GM15510 (cell line): ENCODE data around the gene CHD6.

Experiments
- POLR2A ChIP-seq: IDR thresholded peaks from 3 replicates; pipeline ENCODE4 v1.6.1; 2011; ENCODE audit warnings: borderline replicate concordance; ENCODE audit not compliant: insufficient read length; ENCODE audit errors: extremely low read depth

The CHD6 gene

GRCh38 chr20:41457173-41457857 lies 160.9 kb downstream of the CHD6 start:
- no peak for TF ChIP-seq POLR2A

GRCh38 chr20:41456351-41456750 lies 161.8 kb downstream of the CHD6 start:
- TF ChIP-seq POLR2A, result no peak

DNA sequence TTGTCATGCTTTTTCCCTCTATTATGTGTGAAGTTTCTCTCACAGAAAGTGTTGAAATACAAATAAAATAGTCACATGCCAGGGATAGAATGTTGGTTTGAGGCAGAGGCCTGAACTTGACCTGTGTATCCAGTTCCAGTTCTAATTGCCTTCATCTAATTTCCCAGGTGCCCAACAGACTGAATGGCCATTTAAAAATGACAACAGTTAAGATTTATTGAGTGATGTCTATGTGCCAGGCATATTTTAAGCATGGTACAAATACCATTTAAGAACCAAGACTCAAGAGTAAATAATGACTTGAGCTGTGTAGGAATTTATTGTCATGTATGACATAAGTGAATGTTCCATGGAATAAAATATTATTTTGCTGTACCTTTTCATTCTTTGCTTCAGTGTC lies 163.9 kb downstream of the CHD6 start:
- no peak for TF ChIP-seq POLR2A

GRCh38 chr20:41453010-41453950 lies 164.9 kb downstream of the CHD6 start:
- TF ChIP-seq POLR2A, result no peak

DNA sequence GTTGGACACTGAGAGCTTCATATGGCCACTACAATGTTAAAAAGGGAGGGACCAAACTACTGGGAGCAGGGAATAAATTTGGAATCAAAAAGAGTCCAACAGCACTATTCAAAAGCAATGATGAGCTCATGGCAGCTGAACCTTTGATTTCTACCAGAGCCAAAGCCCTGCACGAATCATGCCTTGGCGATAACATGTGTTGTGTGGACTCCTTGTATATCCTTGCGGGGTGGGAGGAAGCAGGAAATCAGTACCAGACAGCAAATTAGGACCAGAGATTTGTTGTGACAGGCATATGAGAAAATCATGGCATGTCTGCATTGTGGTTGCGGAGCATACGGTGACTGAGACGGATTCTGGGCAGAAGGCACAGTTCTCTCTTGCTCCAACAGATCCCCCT lies 166.0 kb downstream of the CHD6 start:
- no peak for TF ChIP-seq POLR2A

- TF ChIP-seq POLR2A, result no peak
Observed at GRCh38 chr20:41447006-41447405, 171.2 kb downstream of the CHD6 start.

GRCh38 chr20:41446456-41446855 lies 171.7 kb downstream of the CHD6 start:
- no peak for TF ChIP-seq POLR2A

DNA sequence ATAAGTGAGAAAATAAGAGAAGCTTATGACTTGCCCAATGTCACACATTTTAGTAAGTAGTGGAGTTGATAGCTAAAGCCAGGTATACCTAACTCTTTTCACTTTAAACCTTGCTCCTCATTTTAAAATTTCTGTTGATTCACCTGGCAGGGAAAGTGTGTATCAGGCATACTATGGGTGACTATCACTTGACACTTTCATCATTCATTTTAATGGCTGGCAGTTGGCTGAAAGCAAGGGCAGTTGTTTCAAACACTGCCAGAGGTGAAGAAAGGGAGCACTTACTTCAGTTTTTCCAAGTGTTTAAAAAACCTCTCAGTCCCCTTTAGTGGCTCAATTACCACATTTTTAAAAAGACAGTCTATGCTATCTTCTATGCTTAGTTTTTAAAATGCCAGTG lies 173.4 kb downstream of the CHD6 start:
- TF ChIP-seq POLR2A, result no peak

DNA sequence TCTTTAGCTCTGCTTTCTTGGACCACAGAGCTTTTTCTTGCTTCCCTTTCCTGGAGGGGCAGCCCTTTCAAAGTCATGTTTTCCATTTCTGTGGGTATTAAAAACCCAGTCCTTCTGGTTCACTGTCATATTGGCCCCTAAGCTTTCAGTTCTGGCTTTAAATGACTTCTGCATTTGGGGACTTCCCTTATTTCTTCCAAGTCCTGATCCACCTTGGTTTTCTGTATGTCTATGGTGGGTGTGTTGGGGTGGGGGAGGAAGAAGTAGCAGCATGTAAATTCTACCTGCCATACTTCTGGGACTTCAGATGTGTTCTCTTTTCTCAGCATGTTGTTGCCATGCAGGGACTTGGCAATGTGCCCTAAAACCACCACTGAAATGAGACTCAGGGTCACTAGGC lies 174.5 kb downstream of the CHD6 start:
- TF ChIP-seq POLR2A, result no peak

DNA sequence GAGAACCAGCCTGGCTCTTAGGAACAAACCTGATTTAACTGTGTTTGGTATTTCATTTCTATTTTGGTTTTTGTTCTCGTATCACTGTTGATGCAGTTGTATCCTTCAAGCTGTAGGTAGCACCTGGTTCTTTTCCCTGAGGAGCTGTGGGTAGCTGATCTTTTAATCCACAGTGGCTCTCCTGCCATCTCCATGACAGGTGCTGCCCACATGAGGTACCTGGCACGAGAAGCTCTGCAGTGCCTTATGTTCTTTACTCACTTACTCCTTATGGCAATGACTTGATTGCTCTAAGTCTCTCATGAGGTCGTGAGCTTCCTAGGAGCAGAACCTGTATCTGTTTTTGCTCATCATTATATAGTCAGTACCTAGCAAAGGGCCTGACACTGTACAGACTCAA lies 177.3 kb downstream of the CHD6 start:
- TF ChIP-seq POLR2A, result no peak

DNA sequence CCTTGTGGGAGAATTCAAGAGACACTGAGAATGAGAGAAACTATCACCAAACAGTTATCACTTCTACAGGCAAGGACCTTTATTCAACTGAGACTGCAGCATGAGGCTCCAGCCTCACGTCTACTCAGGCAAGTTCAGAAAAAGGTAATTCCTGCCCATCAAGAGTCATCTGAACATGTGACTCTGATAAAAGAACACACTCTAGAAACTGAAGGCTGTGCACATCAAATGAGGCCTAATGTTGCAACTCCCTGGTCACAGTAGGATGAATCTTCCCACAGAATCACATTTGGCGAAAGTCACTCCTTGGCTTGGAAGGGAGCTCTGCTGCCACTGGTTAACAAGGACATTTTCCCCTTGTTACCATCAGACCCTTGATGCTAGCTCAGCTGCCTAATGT lies 180.3 kb downstream of the CHD6 start:
- TF ChIP-seq POLR2A, result no peak

- TF ChIP-seq POLR2A, result no peak
Observed at GRCh38 chr20:41436679-41437078, 181.5 kb downstream of the CHD6 start.

- no peak for TF ChIP-seq POLR2A
Observed at GRCh38 chr20:41433203-41433602, 185.0 kb downstream of the CHD6 start.

- no peak for TF ChIP-seq POLR2A
Observed at GRCh38 chr20:41432746-41433145, 185.4 kb downstream of the CHD6 start.

DNA sequence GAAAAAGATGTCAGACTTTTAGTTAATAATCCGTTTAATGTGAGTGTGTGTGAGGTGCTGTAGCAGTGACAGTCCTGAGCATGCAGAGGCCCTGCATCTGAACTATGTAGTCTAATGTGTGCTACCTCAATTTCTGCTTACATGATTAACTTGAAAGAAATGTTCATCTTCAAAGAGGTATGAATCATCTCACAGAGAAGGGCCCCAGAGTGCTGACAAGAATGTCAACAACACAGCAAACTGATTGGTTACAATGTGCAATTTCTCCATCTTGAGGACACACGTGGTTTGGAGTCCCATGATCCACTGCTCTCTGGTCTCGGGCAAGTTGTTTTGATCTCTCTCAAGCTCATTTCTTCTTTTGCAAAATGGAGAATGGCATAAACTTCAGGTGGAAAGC lies 189.9 kb downstream of the CHD6 start:
- no peak for TF ChIP-seq POLR2A

GRCh38 chr20:41427833-41428232 lies 190.3 kb downstream of the CHD6 start:
- no peak for TF ChIP-seq POLR2A
